K562 (cell line): Measurements from ENCODE around the gene SH3BGR. TPM values are rescaled to one million over a fixed set of nuclear protein-coding genes. Genes with fewer than 3 reads are reported as not detected.

Experiments used
- ARHGAP35 ChIP-seq: fragments of 450-650 bp; IDR thresholded peaks from 2 replicates; pipeline ENCODE4 v1.6.1; 2018; ENCODE audit not compliant: partially characterized antibody
- CEBPB ChIP-seq: fragments of 450-650 bp; IDR thresholded peaks from 2 replicates; pipeline ENCODE4 v1.6.1; 2016; ENCODE audit warnings: missing genetic modification characterization, missing compliant biosample characterization
- CHD4 ChIP-seq: fragments of 200-600 bp; sonication (generic); IDR thresholded peaks from 3 replicates; pipeline ENCODE4 v1.6.1; 2012; ENCODE audit warnings: low read depth, mild to moderate bottlenecking, mixed read lengths, low read length, inconsistent platforms; ENCODE audit not compliant: insufficient read depth, insufficient replicate concordance, poor library complexity, severe bottlenecking
- DACH1 ChIP-seq: fragments of 450-650 bp; IDR thresholded peaks from 2 replicates; pipeline ENCODE4 v1.6.1; 2018; ENCODE audit not compliant: partially characterized antibody
- DNMT1 ChIP-seq: fragments of 450-650 bp; IDR thresholded peaks from 2 replicates; pipeline ENCODE4 v1.6.1; 2016; ENCODE audit warnings: antibody characterized with exemption, mild to moderate bottlenecking
- HOXB6 ChIP-seq: fragments of 250-450 bp; sonication (Bioruptor Pico); IDR thresholded peaks from 2 replicates; pipeline ENCODE4 v1.5.1; 2022; ENCODE audit warnings: mild to moderate bottlenecking, borderline replicate concordance
- MTA1 ChIP-seq: fragments of 450-650 bp; IDR thresholded peaks from 2 replicates; pipeline ENCODE4 v1.6.1; 2017; ENCODE audit warnings: borderline replicate concordance
- MTF1 ChIP-seq: fragments of 250-450 bp; sonication (Bioruptor Pico); IDR thresholded peaks from 2 replicates; pipeline ENCODE4 v1.9.0; 2021; ENCODE audit warnings: moderate library complexity, mild to moderate bottlenecking, inconsistent platforms, borderline replicate concordance
- NCOA1 ChIP-seq: fragments of 450-650 bp; IDR thresholded peaks from 2 replicates; pipeline ENCODE4 v1.6.1; 2016; ENCODE audit warnings: low read depth
- NCOR1 ChIP-seq: fragments of 450-650 bp; IDR thresholded peaks from 2 replicates; pipeline ENCODE4 v1.6.1; 2016; ENCODE audit warnings: mild to moderate bottlenecking, moderate library complexity
- NFE2 ChIP-seq: IDR thresholded peaks from 2 replicates; pipeline ENCODE4 v1.6.1; 2014; ENCODE audit warnings: antibody characterized with exemption, low read depth
- PKNOX1 ChIP-seq: fragments of 450-650 bp; IDR thresholded peaks from 2 replicates; pipeline ENCODE4 v1.6.1; 2016
- RERE ChIP-seq: sonication (generic); formaldehyde crosslinking; IDR thresholded peaks from 2 replicates; pipeline ENCODE4 v1.8.0; 2023; ENCODE audit warnings: missing genetic modification reagents, mild to moderate bottlenecking, borderline replicate concordance
- SNAPC5 ChIP-seq: fragments of 250-450 bp; sonication (Bioruptor Pico); IDR thresholded peaks from 2 replicates; pipeline ENCODE4 v1.8.0; 2021; ENCODE audit warnings: moderate library complexity, mild to moderate bottlenecking, inconsistent platforms
- ZC3H11A ChIP-seq: IDR thresholded peaks from 2 replicates; pipeline ENCODE4 v1.6.1; 2012; ENCODE audit warnings: low read depth, low read length, improper control_type of control experiment
- ZC3H4 ChIP-seq: sonication (generic); formaldehyde crosslinking; IDR thresholded peaks from 2 replicates; pipeline ENCODE4 v1.9.0; 2021; ENCODE audit warnings: missing genetic modification reagents, borderline replicate concordance
- ZNF12 ChIP-seq: sonication (generic); formaldehyde crosslinking; IDR thresholded peaks from 2 replicates; pipeline ENCODE4 v1.4.0; 2020; ENCODE audit warnings: mild to moderate bottlenecking, missing genetic modification reagents
- ZNF639 ChIP-seq, 2 experiments: fragments of 200-800 bp in 1 of 2; sonication (Bioruptor generic) in 1 of 2; sonication (generic) in 1 of 2; formaldehyde crosslinking in 1 of 2; IDR thresholded peaks in 1 of 2; conservative IDR thresholded peaks in 1 of 2; 2 replicates each; pipeline versions ENCODE4 v1.5.0 to v1.6.1; 2016 to 2020; ENCODE audit warnings: missing compliant biosample characterization in 1 of 2, missing genetic modification characterization in 1 of 2, missing genetic modification reagents in 1 of 2
- ZNF668 ChIP-seq: fragments of 250-450 bp; sonication (Bioruptor Pico); IDR thresholded peaks from 2 replicates; pipeline ENCODE4 v1.8.0; 2022; ENCODE audit warnings: mild to moderate bottlenecking, inconsistent platforms
- polyA plus RNA-seq, 8 experiments: library from polyadenylated mRNA; depleted of rRNA in 4 of 8; stranded (reverse) in 5 of 8; unstranded in 3 of 8; fragments of >200 nt; fragmentation: Nextera tagmentation in 2 of 8; fragmentation: Illumina TruSeq in 1 of 8; extraction: Ambion mirVana in 2 of 8; extraction: Trizol in 1 of 8; gene quantifications; 2 replicates each; pipeline versions ENCODE4 v1.2.1 to v1.2.3, GENCODE V29; 2011 to 2014; ENCODE audit warnings: inconsistent platforms in 1 of 8, missing spikeins in 1 of 8
- total RNA-seq, 7 experiments: library from RNA; depleted of rRNA in 6 of 7; stranded (reverse); fragments of >200 nt in 6 of 7; fragmentation: Illumina TruSeq in 2 of 7; extraction: Trizol in 2 of 7; gene quantifications; 2 replicates each; pipeline versions ENCODE4 v1.2.1 to v1.2.3, GENCODE V29; 2011 to 2021; ENCODE audit warnings: low replicate concordance in 1 of 7

The SH3BGR gene
- total and polyA plus RNA-seq, 9 of the 15 experiments (the other 6 are each of a cell fraction or from before 2014, with no cell fraction given), result 6.6 to 42.9 (median 25.6) TPM

GRCh38 chr21:39445321-39446269 lies 6.2 kb upstream of the SH3BGR start, which contains the start of gene LCA5L (continued):
- TF ChIP-seq ZNF639 (CRISPR knock-in tag; conservative IDR thresholded peaks at IDR 0.05 in 1 of 2, IDR thresholded peaks at IDR 0.05 in 1 of 2), result peak in 1 of 2 experiments; percentile 85; a peak in 2 of 4 replicates
- TF ChIP-seq DNMT1, result no peak
- peak; percentile 69; the same call in 1 of the 2 replicates for TF ChIP-seq MTF1 (CRISPR knock-in tag)
- no peak for TF ChIP-seq NCOA1
- TF ChIP-seq RERE, result no peak; the same call in 1 of the 2 replicates
- no peak for TF ChIP-seq DACH1
- TF ChIP-seq PKNOX1, result peak; percentile 90
- no peak for TF ChIP-seq MTA1
- TF ChIP-seq ZC3H4 (CRISPR knock-in tag), result 0 out of 2 replicates have a peak, but pooled peaks have one; percentile 57
- no peak for TF ChIP-seq HOXB6 (CRISPR knock-in tag)
- peak; percentile 46; the same call in 1 of the 2 replicates for TF ChIP-seq NCOR1
- TF ChIP-seq ZNF668 (CRISPR knock-in tag), result 0 out of 2 replicates have a peak, but pooled peaks have one; percentile 39
- TF ChIP-seq CEBPB (tag), result no peak; the same call in 1 of the 2 replicates
- TF ChIP-seq ARHGAP35, result no peak
- TF ChIP-seq SNAPC5 (CRISPR knock-in tag), result no peak
- peak; percentile 5; the same call in 1 of the 2 replicates for TF ChIP-seq NFE2
- TF ChIP-seq ZC3H11A, result no peak
- TF ChIP-seq ZNF12, result no peak
- no peak for TF ChIP-seq CHD4
